Esophagus squamous epithelium (tissue), 5 donors: Measurements from ENCODE around the gene PDIK1L. TPM values are rescaled to one million over a fixed set of nuclear protein-coding genes. Genes with fewer than 3 reads are reported as not detected.

Experiments used
- DNase-seq: peaks from one replicate; lab custom pipeline; 2025; lab: John Stamatoyannopoulos, UW
- H3K27ac ChIP-seq, 4 donors: fragments of 200-600 bp; sonication (generic); one replicate each; pipeline ENCODE4 v1.5.1; 2016 to 2019; ENCODE audit warnings: mild to moderate bottlenecking in 1 of 4
- H3K27me3 ChIP-seq, 4 donors: fragments of 200-600 bp; sonication (generic); 1 replicate in 3 of 4; 2 replicates in 1 of 4; pipeline versions ENCODE4 v1.5.1 to v1.6.0; 2017 to 2021; ENCODE audit warnings: antibody characterized with exemption in 1 of 4
- H3K36me3 ChIP-seq, 3 donors: fragments of 200-600 bp; sonication (generic); one replicate each; pipeline ENCODE4 v1.5.1; 2016 to 2019
- H3K4me1 ChIP-seq, 3 donors: fragments of 200-600 bp; sonication (generic); one replicate each; pipeline ENCODE4 v1.5.1; 2017 to 2019
- H3K4me3 ChIP-seq, 4 donors: fragments of 200-600 bp; sonication (generic); 1 replicate in 3 of 4; 2 replicates in 1 of 4; pipeline ENCODE4 v1.5.1; 2016 to 2019; ENCODE audit warnings: mild to moderate bottlenecking in 2 of 4, moderate library complexity in 1 of 4
- H3K9me3 ChIP-seq, 3 donors: fragments of 200-600 bp; sonication (generic); one replicate each; pipeline ENCODE4 v1.5.1; 2016 to 2019
- CTCF ChIP-seq, 6 experiments: fragments of 450-650 bp in 4 of 6; fragments of 200-600 bp in 2 of 6; sonication (generic) in 2 of 6; IDR thresholded peaks; one replicate each; pipeline ENCODE4 v1.5.1; 2016 to 2019; ENCODE audit warnings: antibody characterized with exemption in 6 of 6, mild to moderate bottlenecking in 4 of 6, moderate library complexity in 4 of 6
- POLR2A ChIP-seq, 4 donors: fragments of 450-650 bp; IDR thresholded peaks; one replicate each; pipeline ENCODE4 v1.6.1; 2017; ENCODE audit warnings: antibody characterized with exemption in 4 of 4, mild to moderate bottlenecking in 4 of 4, moderate library complexity in 3 of 4
- WGBS, 2 donors: methylation state at CpG; one replicate each; pipeline ENCODE4 v1.1.5; 2018; 5-methylcytosine and 5-hydroxymethylcytosine counted together
- intact Hi-C: fragments of 100-400 bp; cut with DNase I; formaldehyde crosslinking; loops from one replicate; pipeline ENCODE4 v1.15.0; 2022
- total RNA-seq, 4 donors: library from RNA; depleted of rRNA; stranded (reverse); fragments of >200 nt; gene quantifications; one replicate each; pipeline ENCODE4 v1.1.0, GENCODE V29; 2016
- donor health status: DM: yes; HTN: yes; CAD: no.

The PDIK1L gene
- total RNA-seq, result 10 to 100 TPM in 2 of 4 donors, 1 to 10 TPM in 2; 5.6 to 14.0 (median 8.3) TPM

GRCh38 chr1:26111530-26112406 lies at the start of gene PDIK1L:
Gene PDIK1L, plus strand, starts transcription at chr1:26111824. Its CDS starts 2,485 bp downstream, at chr1:26114309.
- Histone ChIP-seq H3K9me3 (no peaks in the 10 kb centered on the region), H3K4me3 (peak within 1 kb of the TSS; percentile 85 to 95 (median 87)), H3K27ac (peak within 1 kb of the TSS; percentile 92 to 99 (median 96)), H3K36me3 (peaks cover 0 to 29% (median 9%) of the 10 kb centered on the region in 3 donors), H3K4me1 (peaks cover 13 to 32% (median 17%) of the 10 kb centered on the region in 3 donors), H3K27me3 (no peaks in the 10 kb centered on the region)
- TF ChIP-seq POLR2A (IDR thresholded peaks at IDR 0.05) (peak in 3 of 4 donors; percentile 57 to 79 (median 79)), CTCF (IDR thresholded peaks at IDR 0.05) (peak in 2 of 6 experiments; percentile 8 to 35)
- 0% methylated on average over 9 of the region's 96 CpGs; no CpG with 5 or more reads in 1 of the 2 donors for WGBS, 2 donors
- intact Hi-C loops, result no loop called here
- DNase-seq, result peak; percentile 75

GRCh38 chr1:26064553-26064952 lies 47.1 kb upstream of the PDIK1L start:
- peaks cover 0 to 90% (median 0%) of the 10 kb centered on the region in 4 donors for H3K27me3 ChIP-seq
- DNase-seq, result no peak
- no peaks in the 10 kb centered on the region for H3K36me3 ChIP-seq
- H3K4me1 ChIP-seq, result no peaks in the 10 kb centered on the region
- no peak for TF ChIP-seq CTCF (IDR thresholded peaks at IDR 0.05)
- no peak for TF ChIP-seq POLR2A (IDR thresholded peaks at IDR 0.05)
- no peaks in the 10 kb centered on the region for H3K9me3 ChIP-seq
- H3K4me3 ChIP-seq, result no peak overlapping the region
- intact Hi-C loops, result no loop called here
- no peak overlapping the region for H3K27ac ChIP-seq
- 63 to 68% methylated on average over 3 of the region's 3 CpGs for WGBS, 2 donors

GRCh38 chr1:26066160-26066559 lies 45.5 kb upstream of the PDIK1L start:
- WGBS, 2 donors, result 85 to 87% methylated on average over 12 to 15 of the region's 15 CpGs
- DNase-seq, result no peak
- Histone ChIP-seq H3K36me3 (no peaks in the 10 kb centered on the region), H3K4me3 (no peak overlapping the region), H3K4me1 (no peaks in the 10 kb centered on the region), H3K27ac (no peak overlapping the region), H3K9me3 (no peaks in the 10 kb centered on the region), H3K27me3 (peaks cover 0 to 89% (median 0%) of the 10 kb centered on the region in 4 donors)
- intact Hi-C loops, result no loop called here
- TF ChIP-seq POLR2A (IDR thresholded peaks at IDR 0.05) (no peak), CTCF (IDR thresholded peaks at IDR 0.05) (no peak)

- Histone ChIP-seq H3K27me3 (peaks cover 0 to 86% (median 0%) of the 10 kb centered on the region in 4 donors), H3K9me3 (no peaks in the 10 kb centered on the region), H3K4me3 (no peak overlapping the region), H3K27ac (no peak overlapping the region), H3K36me3 (no peaks in the 10 kb centered on the region), H3K4me1 (no peaks in the 10 kb centered on the region)
- intact Hi-C loops, result no loop called here
- DNase-seq, result no peak
- WGBS, 2 donors, result 68 to 85% methylated on average over 2 to 4 of the region's 4 CpGs
- TF ChIP-seq POLR2A (IDR thresholded peaks at IDR 0.05) (no peak), CTCF (IDR thresholded peaks at IDR 0.05) (no peak)
Observed at GRCh38 chr1:26066857-26067256, 44.8 kb upstream of the PDIK1L start.

- Histone ChIP-seq H3K9me3 (no peaks in the 10 kb centered on the region), H3K4me1 (no peaks in the 10 kb centered on the region), H3K36me3 (no peaks in the 10 kb centered on the region), H3K4me3 (no peak within 1 kb of the TSS), H3K27me3 (peaks cover 0 to 86% (median 0%) of the 10 kb centered on the region in 4 donors), H3K27ac (no peak within 1 kb of the TSS)
- TF ChIP-seq CTCF (IDR thresholded peaks at IDR 0.05) (no peak), POLR2A (IDR thresholded peaks at IDR 0.05) (no peak)
- DNase-seq, result no peak
- WGBS, 2 donors, result 50 to 85% methylated on average over 5 of the region's 9 CpGs
- intact Hi-C loops, result no loop called here
Observed at GRCh38 chr1:26067432-26067911, 44.2 kb upstream of the PDIK1L start, which contains the start of gene TRIM63. Gene TRIM63, minus strand, starts transcription at chr1:26067630. Its CDS starts 136 bp downstream, at chr1:26067494.
